HepG2 (cell line): ENCODE measurements around the gene MMP7. TPM values are rescaled to one million over a fixed set of nuclear protein-coding genes. Genes with fewer than 3 reads are reported as not detected.

Source experiments
- ATAC-seq: fragments of 200-7000 bp; cut with Tn5 transposase; 3 replicates; pipeline ENCODE4 v1.9.1; 2020; ENCODE audit warnings: mild to moderate bottlenecking, moderate library complexity
- BruUV-seq: library from RNA; stranded (reverse); fragments of 400-500 nt; replicated peaks from 2 replicates; lab custom pipeline; 2021; lab: Mats Ljungman, UMichigan
- CTCF ChIA-PET: fragments of 300-600 bp; formaldehyde crosslinking; extraction: SDS; loops from one replicate; lab custom pipeline; 2021; ENCODE audit warnings: low total read pairs, inconsistent platforms, low intra/inter-chr PET ratio; lab: Yijun Ruan, JAX
- POLR2A ChIA-PET: fragments of 350-600 bp; sonication (Branson Sonifier 250); formaldehyde crosslinking; loops from one replicate; lab custom pipeline; 2020; ENCODE audit warnings: antibody characterized with exemption, inconsistent platforms; lab: Yijun Ruan, JAX
- DNase-seq: peaks from one replicate; pipeline ENCODE4 v3.0.0-alpha.2; 2015; ENCODE audit warnings: low spot score
- FAIRE-seq: peaks from 3 replicates; lab custom pipeline; 2011; peaks lifted over from hg19 to GRCh38; lab: Jason Lieb, UNC
- H2AFZ ChIP-seq: one replicate; pipeline ENCODE4 v1.6.1; 2011; ENCODE audit warnings: low read length, inconsistent platforms
- H3K27ac ChIP-seq: fragments of 300-600 bp; 3 replicates; pipeline ENCODE4 v1.8.0; 2011; ENCODE audit warnings: mixed run types, mild to moderate bottlenecking, mixed read lengths, low read length, inconsistent platforms; ENCODE audit not compliant: insufficient read depth; ENCODE audit errors: extremely low read length
- H3K27me3 ChIP-seq, 2 experiments: fragments of 200-600 bp in 1 of 2; 2 replicates in 1 of 2; 3 replicates in 1 of 2; pipeline versions ENCODE4 v1.6.0 to v1.8.0; 2011; ENCODE audit warnings: low read length in 2 of 2, mild to moderate bottlenecking in 2 of 2, moderate library complexity in 2 of 2, inconsistent platforms in 1 of 2; ENCODE audit not compliant: insufficient read depth in 2 of 2, control insufficient read depth in 1 of 2
- H3K36me3 ChIP-seq, 2 experiments: fragments of 200-600 bp in 1 of 2; replicated peaks in 1 of 2; 2 replicates in 1 of 2; 3 replicates in 1 of 2; pipeline versions ENCODE4 v1.5.1 to v1.8.0; 2011; ENCODE audit warnings: low read length in 2 of 2, inconsistent platforms in 1 of 2; ENCODE audit not compliant: insufficient read depth in 2 of 2, control insufficient read depth in 1 of 2
- H3K4me1 ChIP-seq: 2 replicates; pipeline ENCODE4 v1.5.1; 2012; ENCODE audit warnings: low read length, inconsistent platforms; ENCODE audit not compliant: insufficient read depth
- H3K4me2 ChIP-seq: 2 replicates; pipeline ENCODE4 v1.6.0; 2011; ENCODE audit warnings: low read depth, low read length, inconsistent platforms
- H3K4me3 ChIP-seq, 3 experiments: fragments of 200-600 bp in 1 of 3; sonication (generic), shearing (Covaris generic) in 1 of 3; replicated peaks in 1 of 3; 2 replicates each; pipeline ENCODE4 v1.5.1; 2011 to 2016; ENCODE audit warnings: low read length in 3 of 3, inconsistent platforms in 2 of 3, low read depth in 2 of 3, mild to moderate bottlenecking in 2 of 3, control low read depth in 1 of 3, mixed read lengths in 1 of 3; ENCODE audit not compliant: insufficient read depth in 1 of 3
- H3K79me2 ChIP-seq: one replicate; pipeline ENCODE4 v1.6.1; 2011; ENCODE audit warnings: low read length, inconsistent platforms; ENCODE audit not compliant: insufficient read depth
- H3K9ac ChIP-seq: 2 replicates; pipeline ENCODE4 v1.6.0; 2011; ENCODE audit warnings: mild to moderate bottlenecking, low read depth, low read length, inconsistent platforms; ENCODE audit not compliant: insufficient read depth
- H3K9me3 ChIP-seq: 2 replicates; pipeline ENCODE4 v1.5.1; 2012; ENCODE audit warnings: mild to moderate bottlenecking, low read length
- H4K20me1 ChIP-seq: 2 replicates; pipeline ENCODE4 v1.6.0; 2011; ENCODE audit warnings: inconsistent platforms, mild to moderate bottlenecking, low read length, moderate library complexity; ENCODE audit not compliant: insufficient read depth
- CEBPG ChIP-seq: IDR thresholded peaks from 2 replicates; pipeline ENCODE4 v1.6.1; 2016
- CREM ChIP-seq, 2 experiments: sonication (generic) in 1 of 2; formaldehyde crosslinking in 1 of 2; IDR thresholded peaks; 2 replicates each; pipeline versions ENCODE4 v1.4.0 to v1.6.1; 2016 to 2020; ENCODE audit warnings: antibody characterized with exemption in 1 of 2, mild to moderate bottlenecking in 1 of 2, missing genetic modification reagents in 1 of 2
- CTCF ChIP-seq: sonication (generic); formaldehyde crosslinking; IDR thresholded peaks from 2 replicates; pipeline ENCODE4 v1.5.0; 2020; ENCODE audit warnings: mild to moderate bottlenecking, missing genetic modification reagents, moderate library complexity
- HOXA3 ChIP-seq: sonication (generic); formaldehyde crosslinking; IDR thresholded peaks from 2 replicates; pipeline ENCODE4 v1.5.0; 2020; ENCODE audit warnings: missing genetic modification reagents
- SETDB1 ChIP-seq: sonication (generic); formaldehyde crosslinking; IDR thresholded peaks from 2 replicates; pipeline ENCODE4 v1.5.1; 2020; ENCODE audit warnings: missing genetic modification reagents, mild to moderate bottlenecking, borderline replicate concordance
- SNAI1 ChIP-seq: sonication (generic); formaldehyde crosslinking; IDR thresholded peaks from 2 replicates; pipeline ENCODE4 v1.5.0; 2020; ENCODE audit warnings: mild to moderate bottlenecking, missing genetic modification reagents, borderline replicate concordance
- YEATS4 ChIP-seq: sonication (generic); formaldehyde crosslinking; IDR thresholded peaks from 2 replicates; pipeline ENCODE4 v1.4.0; 2020; ENCODE audit warnings: missing genetic modification reagents, borderline replicate concordance
- ZMYM4 ChIP-seq: sonication (generic); formaldehyde crosslinking; IDR thresholded peaks from 2 replicates; pipeline ENCODE4 v1.8.1; 2023; ENCODE audit warnings: mild to moderate bottlenecking, missing genetic modification reagents
- ZNF556 ChIP-seq: sonication (generic); formaldehyde crosslinking; IDR thresholded peaks from 2 replicates; pipeline ENCODE4 v1.4.0; 2020; ENCODE audit warnings: mild to moderate bottlenecking, missing genetic modification reagents, borderline replicate concordance
- ZNF562 ChIP-seq: sonication (generic); formaldehyde crosslinking; IDR thresholded peaks from 2 replicates; pipeline ENCODE4 v1.8.0; 2022; ENCODE audit warnings: missing genetic modification reagents, borderline replicate concordance
- ZNF639 ChIP-seq: conservative IDR thresholded peaks from 2 replicates; pipeline ENCODE4 v1.6.1; 2018; ENCODE audit warnings: missing genetic modification reagents
- ZNF670 ChIP-seq: sonication (generic); formaldehyde crosslinking; IDR thresholded peaks from 2 replicates; pipeline ENCODE4 v1.8.0; 2022; ENCODE audit warnings: mild to moderate bottlenecking, missing genetic modification reagents, borderline replicate concordance
- in situ Hi-C: cut with HindIII; loops from 2 replicates; pipeline ENCODE4 v1.10.0; 2017; ENCODE audit warnings: low pct_unique_long_range_greater_than_20kb; ENCODE audit not compliant: extremely low pct_ligation_motif_present
- intact Hi-C: fragments of 100-400 bp; cut with micrococcal nuclease; formaldehyde crosslinking; loops from one replicate; pipeline ENCODE4 v1.10.0; 2022; ENCODE audit not compliant: unreplicated experiment
- polyA plus RNA-seq, 8 experiments: library from polyadenylated mRNA; depleted of rRNA in 3 of 8; stranded (reverse) in 7 of 8; unstranded in 1 of 8; fragments of >200 nt; fragmentation: Illumina TruSeq in 4 of 8; extraction: Trizol in 4 of 8; gene quantifications; 2 replicates each; pipeline versions ENCODE4 v1.2.1 to v1.2.3, GENCODE V29; 2011 to 2016; ENCODE audit warnings: low read depth in 4 of 8, missing spikeins in 1 of 8, mixed read lengths in 1 of 8; ENCODE audit not compliant: insufficient read depth in 1 of 8
- total RNA-seq, 5 experiments: library from RNA; depleted of rRNA; stranded (reverse); fragments of >200 nt; fragmentation: Illumina TruSeq; extraction: Trizol; gene quantifications; 2 replicates each; pipeline ENCODE4 v1.2.3, GENCODE V29; 2016; ENCODE audit warnings: low read depth in 1 of 5
- TF ChIP-seq, protein P1 (sequence below): sonication (generic); formaldehyde crosslinking; IDR thresholded peaks from 2 replicates; pipeline ENCODE4 v1.4.0; 2020; ENCODE audit warnings: mild to moderate bottlenecking, missing genetic modification reagents, borderline replicate concordance

The MMP7 gene
- total and polyA plus RNA-seq, 2 of the 13 experiments (the other 11 are each of a cell fraction or from before 2014, with no cell fraction given) = 0.17 TPM; not detected in 1

- ChIA-PET POLR2A (no interaction called here), CTCF (no interaction called here)
- Histone ChIP-seq H3K27me3 (peaks cover 0 to 4% of the 10 kb centered on the region in 2 experiments; a peak in 1 of 5 replicates), H3K36me3 (no peaks in the 10 kb centered on the region), H3K9me3 (no peaks in the 10 kb centered on the region), H4K20me1 (no peaks in the 10 kb centered on the region), H3K4me3 (no peak overlapping the region), H2AFZ (no peak overlapping the region), H3K79me2 (no peaks in the 10 kb centered on the region), H3K4me2 (no peak overlapping the region), H3K9ac (no peak overlapping the region), H3K4me1 (no peaks in the 10 kb centered on the region), H3K27ac (no peak overlapping the region)
- TF ChIP-seq ZNF556 (CRISPR knock-in tag) (no peak), YEATS4 (CRISPR knock-in tag) (no peak), CEBPG (CRISPR knock-in tag) (no peak), SNAI1 (CRISPR knock-in tag) (no peak), ZMYM4 (CRISPR knock-in tag) (no peak), ZNF562 (no peak), CREM (IDR thresholded peaks at IDR 0.05) (no peak), CREM (CRISPR knock-in tag; IDR thresholded peaks at IDR 0.05) (no peak), ZNF639 (CRISPR knock-in tag) (no peak), SETDB1 (CRISPR knock-in tag) (no peak), ZNF670 (CRISPR knock-in tag) (no peak), CTCF (CRISPR knock-in tag) (no peak), HOXA3 (no peak)
- TF ChIP-seq, protein P1, sequence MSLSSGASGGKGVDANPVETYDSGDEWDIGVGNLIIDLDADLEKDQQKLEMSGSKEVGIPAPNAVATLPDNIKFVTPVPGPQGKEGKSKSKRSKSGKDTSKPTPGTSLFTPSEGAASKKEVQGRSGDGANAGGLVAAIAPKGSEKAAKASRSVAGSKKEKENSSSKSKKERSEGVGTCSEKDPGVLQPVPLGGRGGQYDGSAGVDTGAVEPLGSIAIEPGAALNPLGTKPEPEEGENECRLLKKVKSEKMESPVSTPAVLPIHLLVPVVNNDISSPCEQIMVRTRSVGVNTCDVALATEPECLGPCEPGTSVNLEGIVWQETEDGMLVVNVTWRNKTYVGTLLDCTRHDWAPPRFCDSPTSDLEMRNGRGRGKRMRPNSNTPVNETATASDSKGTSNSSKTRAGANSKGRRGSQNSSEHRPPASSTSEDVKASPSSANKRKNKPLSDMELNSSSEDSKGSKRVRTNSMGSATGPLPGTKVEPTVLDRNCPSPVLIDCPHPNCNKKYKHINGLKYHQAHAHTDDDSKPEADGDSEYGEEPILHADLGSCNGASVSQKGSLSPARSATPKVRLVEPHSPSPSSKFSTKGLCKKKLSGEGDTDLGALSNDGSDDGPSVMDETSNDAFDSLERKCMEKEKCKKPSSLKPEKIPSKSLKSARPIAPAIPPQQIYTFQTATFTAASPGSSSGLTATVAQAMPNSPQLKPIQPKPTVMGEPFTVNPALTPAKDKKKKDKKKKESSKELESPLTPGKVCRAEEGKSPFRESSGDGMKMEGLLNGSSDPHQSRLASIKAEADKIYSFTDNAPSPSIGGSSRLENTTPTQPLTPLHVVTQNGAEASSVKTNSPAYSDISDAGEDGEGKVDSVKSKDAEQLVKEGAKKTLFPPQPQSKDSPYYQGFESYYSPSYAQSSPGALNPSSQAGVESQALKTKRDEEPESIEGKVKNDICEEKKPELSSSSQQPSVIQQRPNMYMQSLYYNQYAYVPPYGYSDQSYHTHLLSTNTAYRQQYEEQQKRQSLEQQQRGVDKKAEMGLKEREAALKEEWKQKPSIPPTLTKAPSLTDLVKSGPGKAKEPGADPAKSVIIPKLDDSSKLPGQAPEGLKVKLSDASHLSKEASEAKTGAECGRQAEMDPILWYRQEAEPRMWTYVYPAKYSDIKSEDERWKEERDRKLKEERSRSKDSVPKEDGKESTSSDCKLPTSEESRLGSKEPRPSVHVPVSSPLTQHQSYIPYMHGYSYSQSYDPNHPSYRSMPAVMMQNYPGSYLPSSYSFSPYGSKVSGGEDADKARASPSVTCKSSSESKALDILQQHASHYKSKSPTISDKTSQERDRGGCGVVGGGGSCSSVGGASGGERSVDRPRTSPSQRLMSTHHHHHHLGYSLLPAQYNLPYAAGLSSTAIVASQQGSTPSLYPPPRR (CRISPR knock-in tag) = no peak
- no peak for DNase-seq
- in situ Hi-C loops = no loop called here
- FAIRE-seq = no peak
- BruUV-seq = no TSS peak
- no peak for ATAC-seq
- intact Hi-C loops = no loop called here
These were observed 1.9 kb downstream of the MMP7 start for GRCh38 chr11:102528618-102529017.
